GM12891 (cell line): ENCODE data around the gene FGF6.
A peak's percentile ranks its signal among the peaks of the same experiment; 100 is the strongest.

Source experiments
- DNase-seq: peaks from one replicate; pipeline ENCODE4 v3.0.0; 2011; ENCODE audit warnings: low spot score; ENCODE audit not compliant: insufficient read length
- FAIRE-seq: peaks from 2 replicates; lab custom pipeline; 2011; peaks lifted over from hg19 to GRCh38; lab: Jason Lieb, UNC
- PAX5 ChIP-seq: IDR thresholded peaks from 2 replicates; pipeline ENCODE4 v1.6.1; 2011; ENCODE audit warnings: low read length, moderate library complexity, mild to moderate bottlenecking; ENCODE audit not compliant: insufficient read depth, severe bottlenecking
- POLR2A ChIP-seq: IDR thresholded peaks from 2 replicates; pipeline ENCODE4 v1.6.1; 2011; ENCODE audit warnings: low read depth, low read length, control low read depth
- POLR2AphosphoS5 ChIP-seq: IDR thresholded peaks from 2 replicates; pipeline ENCODE4 v1.6.1; 2011; ENCODE audit warnings: low read depth, low read length, control low read depth
- POU2F2 ChIP-seq: IDR thresholded peaks from 2 replicates; pipeline ENCODE4 v1.6.1; 2011; ENCODE audit warnings: low read depth, mild to moderate bottlenecking, control low read depth, low read length, moderate library complexity
- SPI1 ChIP-seq: IDR thresholded peaks from 2 replicates; pipeline ENCODE4 v1.6.1; 2011; ENCODE audit warnings: low read depth, low read length, control low read depth
- TAF1 ChIP-seq: IDR thresholded peaks from 2 replicates; pipeline ENCODE4 v1.6.1; 2011; ENCODE audit warnings: low read depth, low read length, control low read depth

FGF6 gene

GRCh38 chr12:4439736-4440135 is 5.9 kb downstream of the FGF6 start:
- FAIRE-seq (no peak), DNase-seq (no peak)
- TF ChIP-seq POU2F2 (no peak), TAF1 (no peak), POLR2A (no peak), POLR2AphosphoS5 (no peak), SPI1 (no peak), PAX5 (no peak)

DNA sequence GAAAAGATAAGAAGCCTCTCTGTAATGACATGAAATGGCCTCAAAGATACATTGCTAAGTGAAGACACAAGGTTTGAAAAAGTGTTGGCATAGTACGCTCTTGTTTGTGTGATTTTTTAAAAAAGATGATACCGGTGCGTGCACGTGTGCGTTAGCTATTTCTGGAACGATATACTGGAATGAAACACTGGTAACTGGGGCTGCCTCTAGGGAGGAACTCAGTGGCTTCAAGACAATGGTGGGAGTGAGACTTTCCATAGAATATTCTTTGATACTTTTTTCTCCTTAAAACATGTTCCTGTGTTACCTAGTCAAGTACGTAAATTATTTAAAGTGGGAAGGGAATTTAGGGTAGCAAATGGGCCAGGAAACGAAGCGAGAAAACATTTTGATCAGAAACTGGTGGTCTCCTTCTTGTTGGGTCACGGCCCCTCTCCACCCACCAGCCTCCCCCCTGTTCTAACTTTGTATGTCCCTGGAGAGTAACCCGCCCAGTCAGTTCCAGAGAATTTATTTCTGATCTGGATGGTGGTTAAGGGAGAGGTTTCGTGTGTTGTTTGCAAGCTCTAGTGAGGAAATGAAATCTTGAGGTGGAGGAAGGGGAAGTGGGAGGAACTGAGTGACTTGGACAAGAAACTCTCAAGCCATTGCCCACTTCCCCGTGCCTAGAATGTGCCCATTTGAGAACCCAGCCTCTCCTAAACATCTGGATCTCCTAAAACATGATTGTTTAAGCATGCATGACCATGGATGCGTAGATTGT is 6.6 kb downstream of the FGF6 start:
- peak; percentile 66 for FAIRE-seq
- no peak for TF ChIP-seq POLR2AphosphoS5
- TF ChIP-seq SPI1: peak; percentile 91
- no peak for DNase-seq

DNA sequence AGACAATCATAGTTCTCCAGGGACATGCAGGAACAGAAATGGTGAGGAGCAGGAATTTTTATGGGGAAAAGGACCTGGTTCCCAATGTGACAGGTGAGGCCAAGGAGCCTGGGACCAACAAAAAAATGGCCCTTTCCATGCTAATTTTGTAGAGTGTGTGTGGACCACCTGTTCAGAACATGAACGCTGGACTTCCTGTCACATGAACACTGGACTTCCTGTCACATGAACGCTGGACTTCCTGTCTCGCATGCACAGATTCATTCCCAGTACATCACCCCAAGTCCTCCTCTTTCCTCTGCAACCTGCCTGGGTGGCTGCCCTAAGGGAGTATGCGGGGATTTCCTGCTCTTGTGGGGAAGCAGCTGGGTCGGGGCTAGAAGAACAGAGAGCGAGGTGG is 10.1 kb downstream of the FGF6 start:
- no peak for FAIRE-seq
- DNase-seq: no peak

DNA sequence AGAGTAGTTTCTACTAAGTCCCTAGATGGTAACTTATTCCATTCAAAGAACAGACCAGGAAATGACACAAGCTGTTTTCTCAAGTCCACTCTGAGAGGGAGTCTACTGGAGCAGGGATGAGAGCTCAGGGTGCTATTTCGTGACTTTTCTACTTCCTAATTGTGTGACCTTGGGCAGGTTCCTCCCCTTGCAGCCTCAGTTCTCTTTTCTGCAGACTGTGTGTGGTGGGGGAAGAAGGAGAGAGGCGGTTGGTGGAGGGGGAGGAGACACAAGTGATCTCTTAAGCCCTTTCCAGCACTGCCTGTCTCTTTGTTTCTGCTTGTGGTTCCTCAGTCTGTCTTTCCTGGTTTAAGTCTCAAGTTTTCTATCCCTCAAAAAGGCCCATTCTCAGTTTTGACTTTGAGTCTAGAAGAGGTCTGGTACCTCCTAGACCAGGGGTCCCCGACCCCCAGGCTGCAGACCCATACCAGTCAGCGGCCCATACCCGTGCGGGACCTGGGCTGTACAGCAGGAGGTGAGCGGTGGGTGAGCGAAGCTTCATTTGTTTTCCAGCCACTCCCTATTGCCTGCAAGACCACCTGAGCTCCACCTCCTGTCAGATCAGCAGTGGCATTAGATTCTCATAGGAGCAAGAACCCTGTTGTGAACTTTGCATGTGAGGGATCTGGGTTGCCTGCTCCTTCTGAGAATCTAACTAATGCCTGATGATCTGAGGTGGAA is 10.7 kb downstream of the FGF6 start:
- no peak for FAIRE-seq
- no peak for DNase-seq
- TF ChIP-seq POLR2AphosphoS5 (no peak), TAF1 (no peak), SPI1 (peak; percentile 8; the same call in 1 of the 2 replicates)

More for the DNA sequence above, 10.1 kb downstream of the FGF6 start:
- TF ChIP-seq SPI1: no peak
- no peak for TF ChIP-seq POLR2A
- TF ChIP-seq PAX5: no peak

GRCh38 chr12:4434301-4434700 is 11.3 kb downstream of the FGF6 start:
- FAIRE-seq: no peak
- no peak for TF ChIP-seq POU2F2
- no peak for DNase-seq

DNA sequence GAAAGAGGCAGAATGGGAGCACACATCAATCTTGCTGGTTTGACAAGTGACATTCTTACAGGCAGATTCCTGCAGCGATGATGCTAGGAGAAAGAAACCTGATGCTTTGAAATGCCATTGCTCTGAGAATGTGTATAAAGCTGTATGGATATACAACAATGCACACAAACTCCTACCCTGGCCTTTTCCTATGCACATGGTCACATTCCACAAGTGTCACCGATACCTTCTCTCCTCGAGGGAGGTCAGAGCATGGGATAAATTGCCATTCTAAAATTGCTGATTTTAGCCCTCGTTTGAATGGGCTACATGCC is 11.9 kb downstream of the FGF6 start:
- no peak for DNase-seq
- FAIRE-seq: no peak
- TF ChIP-seq TAF1: no peak
- no peak for TF ChIP-seq POLR2AphosphoS5
- no peak for TF ChIP-seq SPI1
- TF ChIP-seq POLR2A: no peak
- no peak for TF ChIP-seq POU2F2
- no peak for TF ChIP-seq PAX5

DNA sequence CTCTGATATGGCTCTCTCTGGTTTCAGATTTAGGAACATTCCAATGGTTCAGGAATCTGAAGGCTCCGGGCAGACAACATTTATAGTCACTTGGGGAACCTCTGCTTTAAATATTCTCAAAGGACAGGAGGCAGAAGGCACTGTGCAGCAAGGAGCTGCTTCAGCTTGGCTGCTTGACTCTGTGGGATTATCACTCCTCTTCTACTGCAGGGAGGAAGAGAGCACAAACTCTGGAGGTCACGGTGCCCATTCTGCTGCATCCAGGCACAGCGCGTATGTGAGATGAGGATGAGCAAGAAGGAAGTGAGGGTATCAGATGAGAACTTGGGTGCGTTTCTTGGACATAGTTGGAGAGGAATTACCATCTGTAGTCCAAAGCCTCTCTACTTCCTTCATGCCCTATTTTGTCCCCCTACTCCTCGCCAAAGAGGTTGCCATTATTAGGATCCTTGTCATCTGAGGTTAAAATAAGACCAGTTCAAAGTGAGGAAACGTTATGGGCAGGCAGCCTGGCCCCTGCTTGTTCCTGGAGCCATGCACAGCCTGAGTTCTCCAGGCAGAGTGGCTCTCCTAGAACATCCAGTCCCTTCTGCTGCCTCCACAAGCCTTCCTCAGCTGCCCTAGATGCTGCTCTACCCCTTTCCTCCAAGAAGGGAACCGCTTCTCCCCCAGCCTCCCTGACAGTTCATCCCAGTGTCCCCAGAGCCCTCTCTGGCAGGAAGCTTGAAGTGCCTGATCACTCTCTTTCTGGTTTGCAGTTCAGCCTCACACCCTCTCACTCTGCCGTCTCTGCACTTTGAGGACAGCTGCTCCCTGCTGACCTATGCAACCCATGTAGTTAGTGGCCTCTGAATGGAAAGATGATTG is 12.5 kb downstream of the FGF6 start:
- TF ChIP-seq SPI1: no peak
- TF ChIP-seq TAF1: no peak
- no peak for TF ChIP-seq POU2F2
- TF ChIP-seq POLR2AphosphoS5: no peak
- TF ChIP-seq PAX5: no peak
- DNase-seq: no peak
- FAIRE-seq: no peak

- DNase-seq (no peak), FAIRE-seq (no peak)
- TF ChIP-seq POLR2A (no peak), TAF1 (no peak), SPI1 (no peak), POLR2AphosphoS5 (no peak), POU2F2 (no peak), PAX5 (no peak)
Observed at GRCh38 chr12:4431866-4432265, 13.7 kb downstream of the FGF6 start.

DNA sequence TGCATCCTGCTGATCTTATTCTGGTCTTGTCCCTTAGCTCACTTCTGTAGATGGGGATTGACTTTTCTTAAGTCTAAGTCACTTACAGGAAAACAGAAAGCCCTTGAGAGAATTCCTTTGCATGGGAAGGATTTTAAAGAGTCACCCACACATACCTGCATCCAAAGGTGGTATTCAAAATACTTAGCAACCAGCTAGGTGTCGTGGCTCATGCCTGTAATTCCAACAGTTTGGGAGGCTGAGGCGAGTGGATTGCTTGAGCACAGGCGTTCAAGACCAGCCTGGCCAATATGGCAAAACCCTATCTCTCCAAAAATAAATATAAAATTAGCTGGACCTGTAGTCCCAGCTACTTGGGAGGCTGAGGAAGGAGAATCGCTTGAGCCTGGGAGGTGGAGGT is 14.2 kb downstream of the FGF6 start:
- FAIRE-seq (no peak), DNase-seq (no peak)
- no peak for TF ChIP-seq TAF1
- TF ChIP-seq PAX5: no peak
- no peak for TF ChIP-seq POLR2A
- no peak for TF ChIP-seq POU2F2
- no peak for TF ChIP-seq POLR2AphosphoS5
- no peak for TF ChIP-seq SPI1
